Activated CD4-positive, alpha-beta T cell treated with anti-CD3 and anti-CD28 coated beads, Interleukin-10, Interleukin-2, amounts not matched to agents 100 ng/mL and 50 ng/mL, durations not matched to agents 16 hours and 8 hours (primary cell): ENCODE data around the gene FMNL2.
A peak's percentile ranks its signal among the peaks of the same experiment; 100 is the strongest.

Experiments used
- DNase-seq: peaks from one replicate; pipeline ENCODE4 v3.0.0-alpha.2; 2020

FMNL2 gene

GRCh38 chr2:152623775-152624174 is 288.8 kb downstream of the FMNL2 start:
- DNase-seq, result no peak

- DNase-seq, result no peak
These were observed 289.8 kb downstream of the FMNL2 start for GRCh38 chr2:152624805-152625204.

- DNase-seq, result no peak
These were observed 292.0 kb downstream of the FMNL2 start for GRCh38 chr2:152626911-152627339.

- peak; percentile 19 for DNase-seq
These were observed 292.5 kb downstream of the FMNL2 start for GRCh38 chr2:152627351-152627957.

- DNase-seq, result no peak
These were observed 294.2 kb downstream of the FMNL2 start for GRCh38 chr2:152629202-152629601.

GRCh38 chr2:152630466-152630865 is 295.5 kb downstream of the FMNL2 start:
- no peak for DNase-seq

- DNase-seq, result no peak
These were observed 297.8 kb downstream of the FMNL2 start for GRCh38 chr2:152632736-152633135.

GRCh38 chr2:152635635-152636298 is 300.8 kb downstream of the FMNL2 start:
- peak; percentile 72 for DNase-seq

- DNase-seq, result no peak
These were observed 302.3 kb downstream of the FMNL2 start for GRCh38 chr2:152637251-152637650.

- DNase-seq, result no peak
These were observed 303.1 kb downstream of the FMNL2 start for GRCh38 chr2:152638056-152638455.

- no peak for DNase-seq
These were observed 303.6 kb downstream of the FMNL2 start for GRCh38 chr2:152638590-152638989.

- DNase-seq, result no peak
These were observed 309.4 kb downstream of the FMNL2 start for GRCh38 chr2:152644189-152644873.

GRCh38 chr2:152646264-152646663 is 311.3 kb downstream of the FMNL2 start:
- DNase-seq, result no peak

- no peak for DNase-seq
These were observed 311.8 kb downstream of the FMNL2 start for GRCh38 chr2:152646775-152647174.

- DNase-seq, result no peak
These were observed 312.6 kb downstream of the FMNL2 start for GRCh38 chr2:152647552-152647951.

GRCh38 chr2:152648336-152648735 is 313.4 kb downstream of the FMNL2 start:
- no peak for DNase-seq

- no peak for DNase-seq
These were observed 315.0 kb downstream of the FMNL2 start for GRCh38 chr2:152649997-152650396.

GRCh38 chr2:152650768-152651371 is 315.9 kb downstream of the FMNL2 start:
- DNase-seq, result no peak

GRCh38 chr2:152651834-152652233 is 316.9 kb downstream of the FMNL2 start:
- DNase-seq, result no peak

- peak; percentile 14 for DNase-seq
These were observed 320.9 kb downstream of the FMNL2 start for GRCh38 chr2:152655880-152656279.

- no peak for DNase-seq
These were observed 322.1 kb downstream of the FMNL2 start for GRCh38 chr2:152657043-152657442.

- DNase-seq, result no peak
These were observed 323.2 kb downstream of the FMNL2 start for GRCh38 chr2:152658221-152658620.

GRCh38 chr2:152661076-152661475 is 326.1 kb downstream of the FMNL2 start:
- DNase-seq, result no peak

- DNase-seq, result no peak
These were observed 329.8 kb downstream of the FMNL2 start for GRCh38 chr2:152664725-152665124.
